Chondrocyte (in vitro differentiated cells): Measurements from ENCODE around the gene KRT13. TPM values are rescaled to one million over a fixed set of nuclear protein-coding genes. Genes with fewer than 3 reads are reported as not detected.

Experiments used
- DNase-seq: peaks from one replicate; pipeline ENCODE4 v3.0.0; 2021; ENCODE audit warnings: mixed read lengths, low spot score
- H3K27ac Mint-ChIP-seq: one replicate; pipeline ENCODE4 v1.8.0; 2021; ENCODE audit warnings: mild to moderate bottlenecking, moderate library complexity, mixed read lengths; ENCODE audit not compliant: unreplicated experiment
- H3K27me3 Mint-ChIP-seq: 2 replicates; pipeline ENCODE4 v1.8.0; 2021; ENCODE audit warnings: low read depth, mixed read lengths
- H3K36me3 Mint-ChIP-seq: 2 replicates; pipeline ENCODE4 v1.8.0; 2021; ENCODE audit warnings: low read depth, mixed read lengths
- H3K4me1 Mint-ChIP-seq: 2 replicates; pipeline ENCODE4 v1.8.0; 2021; ENCODE audit warnings: low read depth, mild to moderate bottlenecking, mixed read lengths
- H3K4me3 Mint-ChIP-seq: one replicate; pipeline ENCODE4 v1.8.0; 2021; ENCODE audit warnings: mild to moderate bottlenecking, moderate library complexity, mixed read lengths; ENCODE audit not compliant: unreplicated experiment
- H3K9me3 Mint-ChIP-seq: 2 replicates; pipeline ENCODE4 v1.8.0; 2021; ENCODE audit warnings: low read depth, mixed read lengths
- total RNA-seq: library from RNA; stranded (reverse); gene quantifications from 3 replicates; pipeline ENCODE4 v1.2.1, GENCODE V29; 2021
- TF ChIP-seq, protein P1 (sequence below): fragments of 200-600 bp; sonication (generic); IDR thresholded peaks from 2 replicates; pipeline ENCODE4 v1.5.0; 2021; ENCODE audit warnings: antibody characterized with exemption, mild to moderate bottlenecking, moderate library complexity

Gene KRT13
- total RNA-seq, 1 donor from 2014 or later: not detected

DNA sequence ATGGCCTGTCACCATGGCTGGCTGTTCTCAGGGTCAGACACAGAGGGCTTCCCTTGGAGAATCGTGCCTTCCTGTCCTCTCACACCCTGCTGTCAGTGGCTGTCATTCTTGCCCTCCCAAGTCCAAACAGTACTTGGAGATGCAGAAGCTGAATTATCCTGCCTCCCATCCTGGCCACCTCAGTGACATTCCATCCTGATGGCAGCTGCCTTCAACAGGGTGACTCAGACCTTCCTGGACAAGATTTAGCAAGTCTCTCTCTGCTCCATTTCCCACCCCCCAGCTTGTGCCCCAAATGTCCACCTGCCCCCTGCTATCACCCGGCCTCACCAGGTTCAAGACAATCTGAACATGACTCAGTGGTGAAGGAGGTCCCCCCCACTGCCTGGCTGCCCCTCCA, 10.9 kb downstream of the KRT13 start:
- no peaks in the 10 kb centered on the region for H3K36me3 Mint-ChIP-seq
- DNase-seq: no peak
- H3K9me3 Mint-ChIP-seq: no peaks in the 10 kb centered on the region
- TF ChIP-seq, protein P1, sequence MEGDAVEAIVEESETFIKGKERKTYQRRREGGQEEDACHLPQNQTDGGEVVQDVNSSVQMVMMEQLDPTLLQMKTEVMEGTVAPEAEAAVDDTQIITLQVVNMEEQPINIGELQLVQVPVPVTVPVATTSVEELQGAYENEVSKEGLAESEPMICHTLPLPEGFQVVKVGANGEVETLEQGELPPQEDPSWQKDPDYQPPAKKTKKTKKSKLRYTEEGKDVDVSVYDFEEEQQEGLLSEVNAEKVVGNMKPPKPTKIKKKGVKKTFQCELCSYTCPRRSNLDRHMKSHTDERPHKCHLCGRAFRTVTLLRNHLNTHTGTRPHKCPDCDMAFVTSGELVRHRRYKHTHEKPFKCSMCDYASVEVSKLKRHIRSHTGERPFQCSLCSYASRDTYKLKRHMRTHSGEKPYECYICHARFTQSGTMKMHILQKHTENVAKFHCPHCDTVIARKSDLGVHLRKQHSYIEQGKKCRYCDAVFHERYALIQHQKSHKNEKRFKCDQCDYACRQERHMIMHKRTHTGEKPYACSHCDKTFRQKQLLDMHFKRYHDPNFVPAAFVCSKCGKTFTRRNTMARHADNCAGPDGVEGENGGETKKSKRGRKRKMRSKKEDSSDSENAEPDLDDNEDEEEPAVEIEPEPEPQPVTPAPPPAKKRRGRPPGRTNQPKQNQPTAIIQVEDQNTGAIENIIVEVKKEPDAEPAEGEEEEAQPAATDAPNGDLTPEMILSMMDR: no peak
- no peak overlapping the region for H3K27ac Mint-ChIP-seq
- H3K4me3 Mint-ChIP-seq: no peak overlapping the region
- H3K27me3 Mint-ChIP-seq: peaks cover 3% of the 10 kb centered on the region
- peaks cover 23% of the 10 kb centered on the region for H3K4me1 Mint-ChIP-seq

GRCh38 chr17:41492771-41493170, 12.6 kb downstream of the KRT13 start:
- peaks cover 23% of the 10 kb centered on the region for H3K4me1 Mint-ChIP-seq
- H3K27me3 Mint-ChIP-seq: no peaks in the 10 kb centered on the region
- H3K27ac Mint-ChIP-seq: no peak overlapping the region
- DNase-seq: peak; percentile 22
- H3K4me3 Mint-ChIP-seq: no peak overlapping the region
- H3K9me3 Mint-ChIP-seq: no peaks in the 10 kb centered on the region
- TF ChIP-seq, protein P1: no peak
- H3K36me3 Mint-ChIP-seq: no peaks in the 10 kb centered on the region

DNA sequence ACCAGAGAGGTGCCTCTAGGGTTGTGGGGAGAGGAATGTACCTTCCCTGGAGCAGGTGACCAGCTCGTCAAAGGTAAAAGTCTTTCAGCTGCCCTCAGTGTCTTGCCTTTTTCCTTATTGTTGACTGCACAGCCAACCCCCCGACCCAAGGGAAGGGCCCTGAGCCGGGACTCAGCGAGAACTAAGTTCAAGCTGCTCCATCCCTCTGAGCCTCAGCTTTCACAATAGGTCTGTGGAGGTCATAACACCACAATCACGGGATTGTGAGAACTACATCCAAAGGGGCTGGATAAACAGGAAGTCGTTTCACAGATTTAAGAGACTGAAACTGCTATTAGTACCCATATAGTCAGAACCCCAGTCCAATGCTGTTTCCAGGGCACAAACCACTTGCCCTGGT, 13.1 kb downstream of the KRT13 start:
- TF ChIP-seq, protein P1: no peak
- no peak overlapping the region for H3K27ac Mint-ChIP-seq
- H3K36me3 Mint-ChIP-seq: no peaks in the 10 kb centered on the region
- H3K4me1 Mint-ChIP-seq: peaks cover 23% of the 10 kb centered on the region
- no peak overlapping the region for H3K4me3 Mint-ChIP-seq
- DNase-seq: peak; percentile 22
- H3K27me3 Mint-ChIP-seq: no peaks in the 10 kb centered on the region
- H3K9me3 Mint-ChIP-seq: no peaks in the 10 kb centered on the region

- H3K9me3 Mint-ChIP-seq: no peaks in the 10 kb centered on the region
- no peaks in the 10 kb centered on the region for H3K36me3 Mint-ChIP-seq
- no peak overlapping the region for H3K4me3 Mint-ChIP-seq
- no peak overlapping the region for H3K27ac Mint-ChIP-seq
- peak; percentile 56 for DNase-seq
- TF ChIP-seq, protein P1: no peak
- peaks cover 22% of the 10 kb centered on the region for H3K4me1 Mint-ChIP-seq
- H3K27me3 Mint-ChIP-seq: peaks cover under 1% of the 10 kb centered on the region
Measured at GRCh38 chr17:41491476-41491875, 13.9 kb downstream of the KRT13 start.

DNA sequence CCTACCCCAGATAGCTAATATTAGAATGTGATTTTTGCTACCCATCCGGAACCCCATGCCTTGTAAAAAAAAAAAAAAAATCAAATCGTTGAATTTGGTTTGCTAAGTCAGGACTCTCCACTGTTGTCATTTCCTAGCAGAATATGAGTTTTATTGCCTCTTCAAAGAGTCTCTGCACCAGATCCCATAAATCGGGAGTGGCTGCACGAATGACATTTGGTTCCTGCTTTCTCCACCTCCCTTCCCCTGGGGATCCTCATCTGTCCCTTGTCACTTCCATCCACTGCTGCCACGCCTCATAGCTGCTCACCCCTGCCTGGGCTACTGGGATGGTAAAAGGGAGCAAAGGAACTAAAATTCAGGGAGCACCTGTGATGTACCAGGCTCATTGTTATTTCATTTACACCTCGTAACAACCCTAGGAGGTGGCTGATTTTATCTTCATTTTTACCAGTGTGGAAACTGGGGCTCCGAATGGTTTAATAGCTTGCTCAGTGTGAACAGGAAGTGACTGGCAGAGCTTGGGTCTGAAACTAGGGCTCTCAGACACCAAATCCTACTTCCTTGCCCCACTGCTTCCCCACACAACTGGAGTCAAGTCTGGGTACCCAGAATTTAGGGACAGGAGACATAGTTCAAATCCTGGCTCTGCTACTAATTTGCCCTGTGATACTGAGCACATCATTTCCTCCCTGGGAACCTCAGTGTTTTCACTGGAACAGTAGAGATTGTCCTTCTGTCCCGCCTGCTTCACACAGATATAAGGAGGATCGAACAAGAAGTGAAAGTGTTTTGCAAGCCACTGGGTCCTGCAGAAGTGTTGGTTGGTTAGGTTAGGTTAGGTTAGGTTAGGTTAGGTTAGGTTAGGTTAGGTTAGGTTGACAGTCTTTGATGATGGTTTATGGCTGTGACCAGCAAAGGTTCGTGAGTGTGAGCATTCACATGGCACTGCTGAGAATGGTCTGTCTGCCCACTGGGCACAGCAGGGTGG, 15.1 kb downstream of the KRT13 start:
- Mint-ChIP-seq H3K9me3 (no peaks in the 10 kb centered on the region), H3K27ac (no peak overlapping the region), H3K4me1 (peaks cover 20% of the 10 kb centered on the region), H3K4me3 (no peak overlapping the region), H3K27me3 (peaks cover 3% of the 10 kb centered on the region), H3K36me3 (no peaks in the 10 kb centered on the region)
- TF ChIP-seq, protein P1: no peak
- peak; percentile 26 for DNase-seq
